EH (cell line): ENCODE measurements around the gene PDPR.
"Not testable (repeated sequence)": the region's sequence is repeated elsewhere in the genome, so short reads cannot be mapped to it uniquely, and the experiment has no call there.

Source experiments
- DNase-seq: peaks from one replicate; pipeline ENCODE4 v3.0.0-alpha.2; 2015; ENCODE audit warnings: low read depth

Gene PDPR

DNA sequence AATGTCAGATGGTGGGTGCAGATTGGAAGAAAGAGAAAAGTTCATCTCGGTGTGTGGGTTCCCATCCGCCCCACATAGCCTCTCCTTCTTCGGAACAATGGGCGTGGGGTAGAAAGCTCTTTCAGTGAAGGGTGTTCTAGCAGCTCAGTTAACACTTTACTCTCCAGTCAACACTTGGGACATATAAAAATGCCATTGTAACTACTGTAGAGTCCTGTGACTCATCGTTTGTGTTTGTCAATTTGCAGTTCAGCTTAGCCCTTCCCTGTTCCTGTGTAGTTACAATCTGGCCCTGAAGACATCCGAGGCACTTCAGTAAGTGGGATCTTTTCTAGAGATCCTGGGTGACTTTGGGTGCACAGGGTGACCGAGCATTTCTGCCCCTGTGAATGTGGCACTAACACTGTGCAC lies 47.9 kb downstream of the PDPR start:
- DNase-seq: peak; percentile 81

- no peak for DNase-seq
These were observed 49.5 kb downstream of the PDPR start for GRCh38 chr16:70163596-70163995.

DNA sequence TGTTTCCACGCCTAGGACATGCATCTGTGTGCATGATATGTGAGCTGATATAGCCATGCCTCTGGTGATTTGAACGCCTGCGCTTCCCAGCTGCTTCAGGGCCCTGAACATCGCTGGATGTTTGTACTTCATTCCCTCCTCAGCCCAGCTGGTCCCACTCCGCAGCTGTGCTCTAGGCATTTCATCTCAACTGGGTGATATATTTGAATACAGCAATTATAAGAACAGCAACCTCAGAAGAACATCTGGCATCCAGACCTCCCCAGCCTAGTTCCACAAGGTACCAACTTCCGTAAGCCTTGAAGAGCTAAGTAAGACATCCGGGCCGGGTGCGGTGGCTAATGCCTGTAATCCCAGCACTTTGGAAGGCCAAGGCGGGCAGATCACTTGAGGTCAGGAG lies 52.6 kb downstream of the PDPR start:
- not testable (repeated sequence) for DNase-seq

DNA sequence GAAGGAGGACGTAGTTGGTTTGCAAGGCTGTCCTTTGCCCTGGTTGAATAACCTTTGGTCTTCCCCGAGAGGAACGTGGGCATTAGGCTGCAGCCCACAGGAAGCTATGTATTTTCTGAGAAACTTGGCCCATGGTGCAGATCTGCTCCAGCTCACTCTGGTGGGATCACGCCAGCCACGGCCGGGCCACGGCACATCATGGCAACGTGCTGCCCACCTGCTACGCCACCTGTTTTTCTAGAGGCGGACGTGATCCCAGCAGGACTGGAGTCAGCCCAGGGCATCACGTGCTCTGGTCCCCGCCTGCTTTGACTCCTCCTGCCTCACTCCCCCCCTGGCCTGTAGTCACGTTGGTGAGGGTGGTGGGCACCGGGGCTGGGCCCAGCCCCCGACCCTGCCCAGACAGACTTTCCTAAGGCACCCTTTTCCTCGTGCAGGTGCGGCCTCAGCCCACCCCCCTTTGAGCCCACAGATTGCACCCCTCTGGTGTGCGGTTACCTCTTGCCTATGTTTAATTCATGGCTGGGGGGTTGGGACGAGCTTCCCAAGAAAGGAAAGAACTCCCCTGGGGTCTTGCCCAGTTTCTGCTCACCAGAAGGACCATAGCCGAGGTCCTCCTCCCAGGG lies 59.2 kb downstream of the PDPR start, which contains the start of gene CLEC18C:
Gene CLEC18C, plus strand, starts transcription at position 576 of the 626 bp plus-strand sequence. CDS start 492 bp downstream, outside the sequence.
- DNase-seq: not testable (repeated sequence)

GRCh38 chr16:70173916-70174315 lies 59.8 kb downstream of the PDPR start:
- not testable (repeated sequence) for DNase-seq

- not testable (repeated sequence) for DNase-seq
These were observed 60.3 kb downstream of the PDPR start for GRCh38 chr16:70174387-70174932.

DNA sequence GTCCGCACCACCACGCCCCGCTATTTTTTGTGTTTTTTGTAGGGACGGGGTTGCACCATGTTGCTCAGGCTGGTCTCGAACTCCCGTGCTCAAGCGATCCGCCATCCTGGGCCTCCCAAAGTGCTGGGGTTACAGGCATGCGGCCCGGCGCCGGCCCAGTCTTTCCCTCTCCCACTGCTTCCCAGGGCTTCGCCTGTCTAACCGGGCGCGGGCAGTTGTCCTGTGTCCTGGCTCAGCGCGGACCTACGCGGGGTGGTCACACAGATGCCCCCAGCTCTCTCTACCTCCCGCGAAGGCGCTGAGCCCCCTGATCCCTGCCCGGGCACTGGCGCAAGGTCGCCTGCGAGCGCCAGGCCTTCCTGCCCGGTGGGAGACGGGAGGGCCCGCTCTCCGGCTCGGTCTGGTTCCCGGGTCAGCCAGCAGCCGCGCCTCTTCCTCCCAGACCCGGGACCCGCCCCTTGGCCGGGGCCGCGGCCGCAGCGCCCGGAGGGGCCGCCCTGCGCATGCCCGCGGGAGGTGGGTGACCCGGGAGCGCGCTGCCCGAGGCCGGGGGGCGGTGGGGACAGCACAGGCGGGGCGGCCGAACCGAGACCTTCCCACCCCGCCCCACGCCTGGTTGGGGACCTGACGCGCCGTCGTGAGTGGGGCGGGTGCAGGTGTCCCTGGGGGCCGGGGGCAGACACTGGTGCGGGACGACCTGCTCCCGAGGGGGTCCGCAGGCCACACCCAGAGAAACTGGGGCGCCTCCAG lies 73.9 kb downstream of the PDPR start:
- DNase-seq: not testable (repeated sequence)

DNA sequence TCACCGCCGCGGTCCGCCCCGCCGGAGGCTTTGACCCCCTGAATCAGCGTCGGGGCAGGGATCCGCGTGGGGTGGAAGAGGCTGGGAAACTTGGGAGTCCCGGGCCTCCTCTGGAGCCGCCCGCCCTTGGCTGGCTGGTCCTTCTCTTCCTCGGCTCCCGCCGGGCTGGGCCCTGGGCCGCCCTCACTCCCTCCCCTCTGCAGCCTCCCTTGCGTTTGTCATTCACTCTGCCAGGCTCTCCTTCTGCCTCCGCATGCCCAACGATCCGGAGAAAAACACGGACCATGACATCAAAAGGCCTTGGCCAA lies 74.4 kb downstream of the PDPR start:
- peak; percentile 9 for DNase-seq

DNA sequence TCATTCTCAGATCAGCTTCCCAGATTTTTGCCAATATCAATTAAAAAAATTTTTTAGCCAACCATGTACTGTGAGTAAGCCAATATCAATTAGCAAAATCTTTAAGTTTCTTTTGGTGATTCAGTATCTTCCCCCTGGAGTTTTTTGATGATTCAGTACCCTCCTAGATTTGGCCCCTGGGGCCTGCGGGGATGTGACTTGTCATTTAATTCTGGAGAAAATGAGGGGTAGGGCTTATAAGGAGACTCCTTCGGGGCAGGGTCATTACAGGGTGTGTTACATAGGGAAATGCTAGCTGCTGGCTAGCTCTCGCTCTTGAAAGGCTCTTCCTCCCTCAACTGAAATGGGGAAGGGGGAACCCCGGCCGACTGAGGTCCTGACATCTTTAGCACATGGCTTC lies 76.4 kb downstream of the PDPR start:
- DNase-seq: not testable (repeated sequence)

DNA sequence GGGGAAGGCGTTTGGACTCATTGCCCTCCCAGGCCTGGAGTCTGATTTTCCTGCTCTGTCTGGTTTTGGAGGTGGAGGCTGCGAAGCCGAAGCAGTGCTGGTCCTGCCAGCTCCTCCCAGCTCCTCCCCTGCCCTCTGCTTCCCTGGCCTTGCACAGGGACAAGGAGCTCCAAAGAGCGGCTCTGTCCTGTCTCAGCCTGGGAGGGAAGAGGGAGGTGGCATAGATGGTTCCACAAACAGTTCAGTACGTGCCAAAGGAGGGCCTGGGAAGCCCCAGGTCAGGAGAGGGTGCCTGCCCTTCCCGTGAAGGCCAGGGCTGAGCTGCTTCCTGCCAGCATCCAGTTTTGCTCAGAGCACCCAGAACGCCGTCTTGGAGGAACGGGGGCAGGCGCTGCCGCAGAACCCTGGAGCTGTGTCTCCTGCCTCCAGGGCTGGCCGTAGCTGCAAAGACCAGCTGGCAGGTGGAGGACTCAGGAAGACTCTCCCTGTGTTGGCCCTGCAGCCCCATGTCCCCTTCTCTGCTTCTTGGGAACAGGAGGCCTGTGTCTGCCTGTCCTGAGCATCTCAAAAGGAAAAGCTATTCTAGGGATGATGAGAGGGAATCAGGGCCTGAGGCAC lies 82.7 kb downstream of the PDPR start:
- not testable (repeated sequence) for DNase-seq

GRCh38 chr16:70197611-70198010 lies 83.5 kb downstream of the PDPR start:
- not testable (repeated sequence) for DNase-seq

GRCh38 chr16:70198230-70198629 lies 84.1 kb downstream of the PDPR start:
- not testable (repeated sequence) for DNase-seq

DNA sequence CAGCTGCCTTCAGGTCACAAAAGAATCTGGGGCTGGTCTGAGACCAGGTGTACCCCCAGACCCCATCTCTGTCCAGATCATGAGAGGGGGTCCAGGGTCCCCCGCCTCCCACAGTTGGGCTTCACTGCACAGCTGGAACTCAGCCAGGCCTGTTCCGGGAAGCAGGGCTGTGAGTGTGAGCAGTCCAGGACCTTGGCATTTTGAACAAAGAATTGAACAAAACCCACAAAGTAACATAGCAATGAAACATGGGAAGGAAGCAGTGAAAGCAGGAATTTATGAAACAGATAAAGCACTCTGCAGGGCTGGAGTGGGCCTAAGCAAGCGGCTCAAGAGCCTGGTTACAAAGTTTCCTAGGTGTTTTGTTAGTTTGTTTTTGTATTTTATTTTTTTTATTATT lies 84.5 kb downstream of the PDPR start:
- peak; percentile 15 for DNase-seq

- DNase-seq: not testable (repeated sequence)
These were observed 85.0 kb downstream of the PDPR start for GRCh38 chr16:70199170-70199569.

DNA sequence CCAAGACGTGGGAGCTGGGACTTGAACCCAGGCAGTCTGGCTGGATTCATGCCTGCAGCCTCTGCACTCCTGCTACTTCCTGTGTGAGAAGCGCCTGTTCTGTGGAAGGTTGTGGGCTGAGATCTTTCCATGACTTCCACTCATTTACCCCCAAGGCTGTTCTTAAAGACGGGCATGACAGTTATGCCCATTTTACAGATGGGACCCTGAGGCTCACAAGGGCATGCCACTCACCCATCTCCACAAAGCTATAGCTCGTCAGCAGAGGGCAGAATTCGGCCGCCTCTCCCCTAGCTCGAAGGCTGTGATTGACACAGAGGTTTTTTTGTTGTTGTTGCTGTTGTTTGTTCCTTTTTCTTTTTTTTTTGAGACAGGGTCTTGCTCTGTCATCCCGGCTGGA lies 85.9 kb downstream of the PDPR start:
- not testable (repeated sequence) for DNase-seq

- DNase-seq: not testable (repeated sequence)
These were observed 89.4 kb downstream of the PDPR start for GRCh38 chr16:70203508-70203907.

DNA sequence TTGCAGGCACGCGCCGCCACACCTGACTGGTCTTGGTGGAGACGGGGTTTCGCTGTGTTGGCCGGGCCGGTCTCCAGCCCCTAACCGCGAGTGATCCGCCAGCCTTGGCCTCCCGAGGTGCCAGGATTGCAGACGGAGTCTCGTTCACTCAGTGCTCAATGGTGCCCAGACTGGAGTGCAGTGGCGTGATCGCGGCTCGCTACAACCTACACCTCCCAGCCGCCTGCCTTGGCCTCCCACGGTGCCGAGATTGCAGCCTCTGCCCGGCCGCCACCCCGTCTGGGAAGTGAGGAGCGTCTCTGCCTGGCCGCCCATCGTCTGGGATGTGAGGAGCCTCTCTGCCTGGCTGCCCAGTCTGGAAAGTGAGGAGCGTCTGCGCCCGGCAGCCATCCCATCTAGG lies 89.9 kb downstream of the PDPR start:
- not testable (repeated sequence) for DNase-seq

- not testable (repeated sequence) for DNase-seq
These were observed 90.7 kb downstream of the PDPR start for GRCh38 chr16:70204668-70205405.

DNA sequence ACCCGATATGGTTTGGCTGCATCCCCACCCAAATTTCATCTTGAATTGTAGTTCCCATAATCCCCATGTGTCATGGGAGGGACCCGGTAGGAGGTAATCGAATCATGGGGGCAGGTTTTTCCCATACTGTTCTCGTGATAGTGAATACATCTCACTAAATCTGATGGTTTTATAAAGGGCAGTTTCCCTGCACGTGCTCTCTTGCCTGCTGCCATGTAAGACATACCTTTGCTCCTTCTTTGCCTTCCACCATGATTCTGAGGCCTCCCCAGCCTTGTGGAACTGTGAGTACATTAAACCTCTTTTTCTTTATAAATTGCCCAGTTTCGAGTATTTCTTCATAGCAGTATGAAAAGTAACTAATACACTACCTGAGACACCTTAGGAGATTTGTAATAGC lies 92.2 kb downstream of the PDPR start:
- DNase-seq: not testable (repeated sequence)
